Astrocyte (in vitro differentiated cells and primary cell): ENCODE data around the gene GLS2. TPM values are rescaled to one million over a fixed set of nuclear protein-coding genes. Genes with fewer than 3 reads are reported as not detected.
"Not testable (repeated sequence)": the region's sequence is repeated elsewhere in the genome, so short reads cannot be mapped to it uniquely, and the experiment has no call there.

Experiments
- DNase-seq: peaks from one replicate; pipeline ENCODE4 v3.0.0-alpha.2; 2010; ENCODE audit warnings: low read depth
- FAIRE-seq: peaks from 2 replicates; lab custom pipeline; 2011; peaks lifted over from hg19 to GRCh38; lab: Jason Lieb, UNC
- H2AFZ ChIP-seq: 2 replicates; pipeline ENCODE4 v1.6.0; 2012; ENCODE audit warnings: low read depth, low read length, inconsistent platforms
- H3K27ac ChIP-seq: 2 replicates; pipeline ENCODE4 v1.5.1; 2011; ENCODE audit warnings: low read depth, low read length, inconsistent platforms
- H3K27me3 ChIP-seq: 2 replicates; pipeline ENCODE4 v1.6.0; 2011; ENCODE audit warnings: low read length, inconsistent platforms; ENCODE audit not compliant: insufficient read depth
- H3K36me3 ChIP-seq: 2 replicates; pipeline ENCODE4 v1.5.1; 2011; ENCODE audit warnings: low read length, inconsistent platforms; ENCODE audit not compliant: insufficient read depth
- H3K4me1 ChIP-seq: 2 replicates; pipeline ENCODE4 v1.5.1; 2011; ENCODE audit warnings: low read length, inconsistent platforms; ENCODE audit not compliant: insufficient read depth
- H3K4me2 ChIP-seq: 2 replicates; pipeline ENCODE4 v1.6.0; 2012; ENCODE audit warnings: low read length, inconsistent platforms
- H3K4me3 ChIP-seq: 2 replicates; pipeline ENCODE4 v1.5.1; 2011; ENCODE audit warnings: low read depth, mild to moderate bottlenecking, low read length, inconsistent platforms; ENCODE audit not compliant: insufficient read depth
- H3K79me2 ChIP-seq: 2 replicates; pipeline ENCODE4 v1.6.0; 2012; ENCODE audit warnings: mild to moderate bottlenecking, low read length, inconsistent platforms; ENCODE audit not compliant: insufficient read depth
- H3K9ac ChIP-seq: 2 replicates; pipeline ENCODE4 v1.6.0; 2012; ENCODE audit warnings: mild to moderate bottlenecking, low read length, inconsistent platforms
- H3K9me3 ChIP-seq: 2 replicates; pipeline ENCODE4 v1.5.1; 2012; ENCODE audit warnings: low read depth, mild to moderate bottlenecking, low read length, inconsistent platforms; ENCODE audit not compliant: insufficient read depth
- H4K20me1 ChIP-seq: 2 replicates; pipeline ENCODE4 v1.6.0; 2012; ENCODE audit warnings: low read length, inconsistent platforms; ENCODE audit not compliant: insufficient read depth
- H3K27ac Mint-ChIP-seq: one replicate; pipeline ENCODE4 v1.8.0; 2021; ENCODE audit warnings: mild to moderate bottlenecking, mixed read lengths; ENCODE audit not compliant: unreplicated experiment
- H3K27me3 Mint-ChIP-seq: one replicate; pipeline ENCODE4 v1.8.0; 2021; ENCODE audit warnings: low read depth, mixed read lengths; ENCODE audit not compliant: unreplicated experiment
- H3K36me3 Mint-ChIP-seq: one replicate; pipeline ENCODE4 v1.8.0; 2021; ENCODE audit warnings: low read depth, mixed read lengths; ENCODE audit not compliant: unreplicated experiment
- H3K4me1 Mint-ChIP-seq: one replicate; pipeline ENCODE4 v1.8.0; 2021; ENCODE audit warnings: low read depth, mixed read lengths; ENCODE audit not compliant: unreplicated experiment
- H3K4me3 Mint-ChIP-seq: one replicate; pipeline ENCODE4 v1.8.0; 2021; ENCODE audit warnings: mild to moderate bottlenecking, moderate library complexity, mixed read lengths; ENCODE audit not compliant: unreplicated experiment
- H3K9me3 Mint-ChIP-seq: one replicate; pipeline ENCODE4 v1.8.0; 2021; ENCODE audit warnings: mild to moderate bottlenecking, mixed read lengths; ENCODE audit not compliant: unreplicated experiment
- CTCF ChIP-seq: IDR thresholded peaks from 2 replicates; pipeline ENCODE4 v1.5.1; 2011; ENCODE audit warnings: low read depth, mild to moderate bottlenecking, inconsistent platforms, low read length, moderate library complexity; ENCODE audit not compliant: insufficient read depth
- total RNA-seq: library from RNA; stranded (reverse); gene quantifications from 2 replicates; pipeline ENCODE4 v1.2.1, GENCODE V29; 2021

GLS2 gene
- total RNA-seq, 1 donor from 2014 or later: 1.1 TPM

GRCh38 chr12:56496704-56497103 is 8.7 kb upstream of the GLS2 start:
- H3K27ac ChIP-seq, H3K79me2 ChIP-seq, H3K27me3 ChIP-seq, H3K4me3 Mint-ChIP-seq, H3K27ac Mint-ChIP-seq, H3K36me3 ChIP-seq, H3K9ac ChIP-seq, FAIRE-seq, H4K20me1 ChIP-seq, H3K4me3 ChIP-seq, H3K9me3 ChIP-seq, H3K9me3 Mint-ChIP-seq, H3K4me1 Mint-ChIP-seq, H3K36me3 Mint-ChIP-seq, H3K4me1 ChIP-seq, H3K4me2 ChIP-seq, H2AFZ ChIP-seq, DNase-seq: not testable (repeated sequence)
- peak; percentile 13 for TF ChIP-seq CTCF
- peaks cover 21% of the 10 kb centered on the region for H3K27me3 Mint-ChIP-seq

- H3K27me3 Mint-ChIP-seq: peaks cover 33% of the 10 kb centered on the region
- H3K79me2 ChIP-seq, H3K36me3 ChIP-seq, H3K27ac Mint-ChIP-seq, H4K20me1 ChIP-seq, H3K27ac ChIP-seq, FAIRE-seq, H3K4me2 ChIP-seq, H3K4me1 ChIP-seq, H3K9me3 Mint-ChIP-seq, H3K4me1 Mint-ChIP-seq, H3K4me3 ChIP-seq, H3K4me3 Mint-ChIP-seq, DNase-seq, H2AFZ ChIP-seq, H3K9ac ChIP-seq, H3K36me3 Mint-ChIP-seq, H3K9me3 ChIP-seq: not testable (repeated sequence)
- H3K27me3 ChIP-seq: peaks cover 18% of the 10 kb centered on the region
Measured at GRCh38 chr12:56494481-56494880, 6.5 kb upstream of the GLS2 start.

- not testable (repeated sequence) for H3K4me1 Mint-ChIP-seq, H3K27ac Mint-ChIP-seq, H3K9ac ChIP-seq, H3K4me3 ChIP-seq, H3K36me3 ChIP-seq, H3K4me1 ChIP-seq, H3K9me3 ChIP-seq, FAIRE-seq, H3K27ac ChIP-seq, H2AFZ ChIP-seq, H3K9me3 Mint-ChIP-seq, H3K4me3 Mint-ChIP-seq, DNase-seq, H4K20me1 ChIP-seq, H3K36me3 Mint-ChIP-seq, H3K4me2 ChIP-seq, H3K79me2 ChIP-seq
- peaks cover 20% of the 10 kb centered on the region for H3K27me3 ChIP-seq
- peaks cover 35% of the 10 kb centered on the region for H3K27me3 Mint-ChIP-seq
Measured at GRCh38 chr12:56494106-56494415, 6.1 kb upstream of the GLS2 start.

- not testable (repeated sequence) for H4K20me1 ChIP-seq, H3K27ac ChIP-seq, H3K27ac Mint-ChIP-seq, H3K4me1 Mint-ChIP-seq, H2AFZ ChIP-seq, H3K4me2 ChIP-seq, H3K4me1 ChIP-seq, H3K4me3 ChIP-seq, H3K79me2 ChIP-seq, H3K9me3 ChIP-seq, DNase-seq, H3K36me3 Mint-ChIP-seq, H3K9me3 Mint-ChIP-seq, H3K4me3 Mint-ChIP-seq, H3K9ac ChIP-seq, FAIRE-seq, H3K36me3 ChIP-seq
- H3K27me3 Mint-ChIP-seq: peaks cover 35% of the 10 kb centered on the region
- peaks cover 24% of the 10 kb centered on the region for H3K27me3 ChIP-seq
Measured at GRCh38 chr12:56493409-56494105, 5.6 kb upstream of the GLS2 start.
